GM12801 (cell line): Measurements from ENCODE around the gene PLPP3.

ENCODE experiments used
- CTCF ChIP-seq: IDR thresholded peaks from one replicate; pipeline ENCODE4 v1.5.1; 2011; ENCODE audit warnings: control low read depth; ENCODE audit not compliant: insufficient read length; ENCODE audit errors: extremely low read depth

Gene PLPP3

DNA sequence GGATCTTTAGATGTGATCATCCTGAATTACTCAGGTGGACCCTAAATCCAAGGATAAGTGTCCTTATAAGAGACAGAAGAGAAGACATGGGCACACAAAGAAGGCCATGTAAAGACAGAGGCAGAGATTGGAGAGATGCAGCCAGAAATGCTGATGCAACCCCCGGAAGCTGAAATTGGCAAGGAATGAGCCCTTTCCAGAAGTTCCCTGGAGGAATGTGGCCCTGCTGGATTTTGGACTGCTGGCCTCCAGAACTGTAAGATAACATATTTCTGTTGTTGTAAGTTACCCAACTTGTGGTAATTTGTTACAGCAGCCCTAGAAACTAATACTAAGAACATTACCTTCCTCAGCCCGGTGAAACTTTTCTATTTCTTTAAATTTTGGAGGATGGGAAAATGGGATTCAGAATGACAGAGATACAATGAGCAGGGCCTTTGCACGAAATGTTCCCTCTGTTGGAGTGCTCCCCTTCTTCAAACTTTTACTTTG is 11.2 kb upstream of the PLPP3 start:
- no peak for TF ChIP-seq CTCF

- no peak for TF ChIP-seq CTCF
Observed at GRCh38 chr1:56589369-56589768, 10.0 kb upstream of the PLPP3 start.

DNA sequence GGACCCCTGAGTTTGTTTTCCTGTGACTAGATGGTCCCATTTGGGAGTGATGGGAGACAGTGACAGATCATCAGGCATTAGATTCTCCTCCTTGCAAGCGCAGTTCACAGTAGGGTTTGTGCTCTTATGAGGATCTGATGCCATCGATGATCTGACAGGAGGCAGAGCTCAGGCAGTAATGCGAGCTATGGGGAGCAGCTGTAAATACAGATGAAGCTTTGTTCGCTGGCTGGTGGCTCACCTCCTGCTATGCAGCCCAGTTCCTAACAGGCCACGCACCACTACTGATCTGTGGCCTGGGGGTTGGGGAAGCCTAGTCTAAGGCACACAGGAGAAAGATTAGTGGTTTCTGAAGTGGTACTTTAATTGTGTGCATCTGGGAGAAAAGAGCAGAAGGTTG is 7.1 kb upstream of the PLPP3 start:
- TF ChIP-seq CTCF, result no peak

- TF ChIP-seq CTCF, result no peak
Observed at GRCh38 chr1:56585985-56586384, 6.6 kb upstream of the PLPP3 start.

DNA sequence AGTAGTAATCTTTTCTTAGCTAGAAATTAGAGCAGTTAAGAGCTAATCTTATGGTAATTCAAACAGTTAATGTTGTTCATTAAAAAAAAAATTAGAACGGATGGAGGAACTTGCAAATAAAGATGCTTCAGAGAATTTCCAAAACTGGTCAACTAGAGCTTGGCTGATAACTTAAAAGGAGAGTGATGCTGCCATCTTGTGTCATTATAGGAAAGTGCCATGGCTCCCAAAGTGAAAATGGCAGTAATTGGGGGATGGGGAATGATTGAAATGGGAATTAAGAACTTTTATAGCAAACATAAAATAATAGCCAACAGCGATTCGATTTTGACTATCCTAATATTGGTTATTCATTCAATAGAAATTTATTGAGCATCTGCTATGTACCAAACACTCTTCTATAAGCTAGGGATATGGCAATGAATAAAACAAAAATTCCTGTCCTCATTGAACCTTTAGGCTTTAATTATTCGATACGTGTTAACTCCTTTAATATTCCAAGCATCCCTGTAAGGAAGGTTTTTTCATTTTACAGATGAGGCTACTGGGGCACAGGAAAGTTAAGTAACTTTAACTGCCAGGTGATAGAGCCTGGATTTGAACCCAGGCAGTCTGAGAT is 5.7 kb upstream of the PLPP3 start:
- TF ChIP-seq CTCF, result no peak

GRCh38 chr1:56583957-56584468 is 4.7 kb upstream of the PLPP3 start:
- no peak for TF ChIP-seq CTCF

DNA sequence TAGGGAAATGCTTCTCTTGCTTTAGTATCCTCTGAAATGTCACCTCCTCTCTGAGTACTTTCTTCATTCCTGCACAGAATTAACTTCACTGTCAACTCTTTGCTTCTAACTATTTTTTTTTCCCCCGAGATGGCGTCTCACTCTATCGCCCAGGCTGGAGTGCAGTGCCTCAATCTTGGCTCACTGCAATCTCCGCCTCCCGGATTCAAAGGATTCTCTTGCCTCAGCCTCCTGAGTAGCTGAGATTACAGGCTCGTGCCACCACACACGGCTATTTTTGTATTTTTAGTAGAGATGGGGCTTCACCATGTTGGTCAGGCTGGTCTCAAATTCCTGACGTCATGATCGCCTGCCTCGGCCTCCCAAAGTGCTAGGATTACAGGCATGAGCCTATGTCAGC is 1.4 kb upstream of the PLPP3 start:
- no peak for TF ChIP-seq CTCF
